ENCODE measurements around the gene PDGFA.

Gene PDGFA

GRCh38 chr7:457814-458510 is 61.7 kb downstream of the PDGFA start:
- DNase-seq: no peak

DNA sequence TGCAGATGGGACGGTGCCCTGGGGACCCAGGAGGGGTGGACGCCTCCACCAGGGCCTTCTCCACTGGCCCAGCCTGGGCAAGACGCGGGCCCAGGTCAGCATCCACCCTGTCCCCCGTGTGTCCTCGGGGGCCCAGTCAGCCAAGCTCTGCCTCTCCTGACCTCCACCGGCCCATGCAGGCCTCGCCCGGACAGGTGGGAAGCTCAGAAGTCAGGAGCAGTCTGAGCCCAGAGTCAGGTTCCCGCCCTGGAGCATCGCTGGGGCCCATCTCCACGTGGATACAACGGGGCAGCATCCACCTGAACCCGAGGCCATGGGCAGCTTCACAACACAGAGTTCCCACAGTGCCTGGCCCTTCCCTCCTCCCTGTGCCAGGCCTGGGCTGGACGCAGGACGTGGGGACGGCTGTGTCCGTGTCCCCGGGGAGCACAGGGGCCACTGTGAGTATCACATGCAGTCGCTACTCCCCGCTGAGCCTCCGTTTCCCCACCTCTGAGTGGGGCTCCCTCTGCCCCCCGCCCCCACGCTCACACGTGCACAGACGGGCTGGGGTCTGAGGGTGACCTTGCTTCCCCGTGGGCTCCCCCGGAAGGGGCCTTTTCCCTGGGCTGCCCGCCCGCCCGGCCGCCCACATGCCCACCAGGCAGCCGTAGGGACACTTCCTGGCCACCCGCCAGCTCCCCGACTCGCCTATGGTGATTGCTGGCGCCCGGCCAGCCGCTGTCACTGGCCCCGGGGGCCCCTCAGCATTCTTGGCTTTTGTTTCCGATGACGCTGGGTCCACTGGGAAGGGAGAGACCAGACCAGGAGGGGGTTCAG is 64.3 kb downstream of the PDGFA start:
- DNase-seq: no peak

- DNase-seq: no peak
Measured at GRCh38 chr7:454356-455109, 65.1 kb downstream of the PDGFA start.

- no peak for DNase-seq
Measured at GRCh38 chr7:453597-454306, 65.9 kb downstream of the PDGFA start.

GRCh38 chr7:452791-453455 is 66.7 kb downstream of the PDGFA start:
- DNase-seq: no peak

DNA sequence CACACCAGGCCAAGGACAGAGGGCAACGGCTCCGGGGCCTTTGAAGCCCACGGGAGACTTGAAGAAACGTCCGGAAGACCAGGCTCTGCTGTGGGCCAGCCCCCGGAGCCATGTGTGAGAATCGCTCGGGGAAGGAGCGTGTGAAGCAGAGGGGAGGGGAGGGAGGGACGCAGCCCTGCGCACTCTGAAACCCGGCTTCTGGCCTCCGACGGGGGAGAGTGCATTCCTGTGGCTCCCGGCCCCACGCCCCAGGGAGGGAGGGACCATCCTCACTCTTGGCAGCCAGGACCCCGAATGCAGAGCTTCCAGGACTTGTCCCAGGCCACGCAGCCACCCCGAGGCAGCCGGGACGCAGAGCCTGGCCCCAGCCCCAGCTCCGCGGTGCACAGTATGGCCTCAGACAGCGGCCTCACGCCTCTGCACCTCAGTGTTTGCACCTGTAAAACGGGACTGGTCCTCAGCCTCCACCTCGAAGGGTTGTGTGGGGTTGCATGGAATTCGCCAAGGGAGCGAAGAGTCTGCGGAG is 67.4 kb downstream of the PDGFA start:
- DNase-seq: no peak

- no peak for DNase-seq
Measured at GRCh38 chr7:451255-452225, 68.1 kb downstream of the PDGFA start.

DNA sequence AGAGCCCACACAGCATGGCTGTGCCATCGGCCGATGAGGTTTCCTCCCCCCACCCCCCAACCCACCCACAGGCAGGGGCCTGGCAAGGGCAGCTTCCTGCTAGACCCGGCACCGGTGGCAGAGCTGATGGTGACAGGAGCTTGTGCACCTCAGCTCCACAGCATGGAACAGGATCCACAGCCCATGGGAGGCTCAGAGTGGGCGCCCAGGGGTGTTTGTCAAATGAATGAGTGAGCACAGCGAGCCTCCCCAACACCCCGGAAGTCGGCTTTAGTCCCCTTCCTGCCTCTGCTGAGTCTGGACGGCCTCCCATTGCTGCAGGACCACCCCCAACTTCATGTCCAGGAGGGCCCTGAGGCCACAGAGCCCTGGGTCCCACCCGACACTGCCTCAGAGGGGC is 68.9 kb downstream of the PDGFA start:
- no peak for DNase-seq

- no peak for DNase-seq
Measured at GRCh38 chr7:450036-450435, 69.6 kb downstream of the PDGFA start.

DNA sequence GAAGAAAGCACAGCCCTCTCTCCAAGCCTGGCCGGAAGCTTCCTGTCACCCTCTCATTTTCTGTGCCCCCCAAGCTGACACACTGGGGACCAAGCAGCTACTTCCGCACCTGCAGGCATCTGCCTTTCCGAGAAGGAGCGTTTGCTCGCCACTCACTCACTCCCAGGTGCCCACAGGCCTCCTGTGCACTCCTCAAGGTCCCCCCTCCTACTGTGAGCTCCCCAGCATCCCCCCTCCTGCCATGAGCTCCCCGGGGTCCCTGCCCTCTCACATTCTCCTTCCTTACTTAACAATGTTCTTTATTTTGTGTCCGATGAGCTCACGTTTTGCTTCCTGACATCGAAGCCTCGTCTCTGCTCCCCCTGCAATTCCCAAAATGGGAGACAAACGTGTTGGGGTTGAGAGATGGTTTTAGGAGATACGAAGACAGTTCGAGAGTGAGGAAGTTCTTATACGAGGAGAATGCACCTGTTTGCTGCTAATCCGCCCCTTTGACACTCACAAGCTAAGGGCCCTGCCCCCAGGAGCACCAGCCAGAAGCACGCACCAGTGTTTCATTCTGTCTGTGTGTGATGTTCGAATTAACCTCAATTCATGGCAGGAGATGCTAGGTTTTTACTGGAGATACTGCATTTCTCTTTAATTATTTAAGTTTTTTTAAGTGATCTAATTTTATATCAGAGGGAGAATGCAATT is 70.2 kb downstream of the PDGFA start:
- no peak for DNase-seq

DNA sequence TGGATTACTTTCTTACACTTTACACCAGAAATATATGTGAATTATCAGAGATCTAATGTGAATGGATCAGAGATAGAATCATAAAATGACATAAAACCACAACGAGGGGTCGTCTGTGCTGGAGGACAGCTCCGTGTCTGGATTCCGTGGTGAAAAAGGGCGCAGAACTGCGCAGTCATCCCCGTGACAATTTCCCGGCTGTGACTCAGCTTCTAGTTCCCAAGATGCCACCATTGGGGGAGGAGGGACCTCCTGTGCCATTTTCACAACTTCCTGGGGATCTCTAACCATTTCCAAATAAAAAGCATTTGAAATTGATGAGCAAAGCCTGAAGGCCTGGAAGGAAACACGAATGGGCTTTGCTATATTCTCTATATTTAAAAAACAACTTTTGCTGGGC is 72.1 kb downstream of the PDGFA start:
- DNase-seq: no peak
